Naive thymus-derived CD8-positive, alpha-beta T cell (primary cell): ENCODE measurements around the gene ATG2B. TPM values are rescaled to one million over a fixed set of nuclear protein-coding genes. Genes with fewer than 3 reads are reported as not detected.
A peak's percentile ranks its signal among the peaks of the same experiment; 100 is the strongest.

Experiments used
- ATAC-seq, 2 donors: fragments of 150-1000 bp; cut with Tn5 transposase in 1 of 2; sonication (Bioruptor Pico), chemical (Tn5 transposase) in 1 of 2; 1 replicate in 1 of 2; 2 replicates in 1 of 2; pipeline ENCODE4 v1.10.0; 2021; ENCODE audit warnings: mild to moderate bottlenecking in 2 of 2, moderate library complexity in 2 of 2
- POLR2A ChIA-PET: fragments of 350-600 bp; sonication (Branson Sonifier 250); formaldehyde crosslinking; loops from one replicate; lab custom pipeline; 2021; ENCODE audit warnings: antibody characterized with exemption; lab: Charles Lee
- DNase-seq, 10 donors: peaks; one replicate each; pipeline versions ENCODE4 v3.0.0 to v3.0.0-alpha.2; 2020 to 2022
- H3K27ac Mint-ChIP-seq, 10 donors: one replicate each; pipeline ENCODE4 v1.8.0; 2020 to 2022; ENCODE audit warnings: mild to moderate bottlenecking in 10 of 10, mixed read lengths in 10 of 10, moderate library complexity in 4 of 10, inconsistent platforms in 1 of 10
- H3K27me3 Mint-ChIP-seq, 5 donors: one replicate each; pipeline ENCODE4 v1.8.0; 2021 to 2022; ENCODE audit warnings: mixed read lengths in 5 of 5
- H3K36me3 Mint-ChIP-seq, 3 donors: one replicate each; pipeline ENCODE4 v1.8.0; 2020 to 2022; ENCODE audit warnings: mixed read lengths in 3 of 3, mild to moderate bottlenecking in 2 of 3, inconsistent platforms in 1 of 3
- H3K4me1 Mint-ChIP-seq, 4 donors: one replicate each; pipeline ENCODE4 v1.8.0; 2021 to 2022; ENCODE audit warnings: mixed read lengths in 4 of 4
- H3K4me3 Mint-ChIP-seq, 10 donors: one replicate each; pipeline ENCODE4 v1.8.0; 2020 to 2022; ENCODE audit warnings: mild to moderate bottlenecking in 10 of 10, mixed read lengths in 10 of 10, moderate library complexity in 6 of 10, inconsistent platforms in 1 of 10
- H3K9me3 Mint-ChIP-seq, 9 donors: one replicate each; pipeline ENCODE4 v1.8.0; 2020 to 2022; ENCODE audit warnings: mixed read lengths in 9 of 9, mild to moderate bottlenecking in 3 of 9, inconsistent platforms in 1 of 9, moderate library complexity in 1 of 9
- polyA plus RNA-seq, 3 donors: library from polyadenylated mRNA; unstranded; fragments of 300-500 nt; fragmentation: Illumina TruSeq; gene quantifications; one replicate each; pipeline ENCODE4 v1.2.3, GENCODE V29; 2021
- total RNA-seq, 8 experiments: library from RNA in 2 of 8; stranded (reverse) in 2 of 8; gene quantifications; one replicate each; pipeline ENCODE4 v1.2.3 and lab custom pipeline; 2021 to 2026

ATG2B gene
- total and polyA plus RNA-seq, 5 experiments from 2014 or later: 0.96 to 32.1 (median 2.0) TPM

GRCh38 chr14:96238676-96239265 is 124.4 kb downstream of the ATG2B start:
- Mint-ChIP-seq H3K4me1 (no peaks in the 10 kb centered on the region), H3K27me3 (peaks cover 0 to 11% (median 5%) of the 10 kb centered on the region in 5 donors), H3K9me3 (no peaks in the 10 kb centered on the region), H3K27ac (no peak overlapping the region), H3K36me3 (no peaks in the 10 kb centered on the region), H3K4me3 (no peak overlapping the region)
- ATAC-seq (no peak), DNase-seq (no peak)
- POLR2A ChIA-PET: no interaction called here

GRCh38 chr14:96237641-96238040 is 125.5 kb downstream of the ATG2B start:
- no peaks in the 10 kb centered on the region for H3K4me1 Mint-ChIP-seq
- H3K4me3 Mint-ChIP-seq: no peak overlapping the region
- DNase-seq: no peak
- H3K9me3 Mint-ChIP-seq: no peaks in the 10 kb centered on the region
- POLR2A ChIA-PET: no interaction called here
- peaks cover 0 to 11% (median 5%) of the 10 kb centered on the region in 5 donors for H3K27me3 Mint-ChIP-seq
- H3K36me3 Mint-ChIP-seq: no peaks in the 10 kb centered on the region
- no peak for ATAC-seq
- H3K27ac Mint-ChIP-seq: no peak overlapping the region

DNA sequence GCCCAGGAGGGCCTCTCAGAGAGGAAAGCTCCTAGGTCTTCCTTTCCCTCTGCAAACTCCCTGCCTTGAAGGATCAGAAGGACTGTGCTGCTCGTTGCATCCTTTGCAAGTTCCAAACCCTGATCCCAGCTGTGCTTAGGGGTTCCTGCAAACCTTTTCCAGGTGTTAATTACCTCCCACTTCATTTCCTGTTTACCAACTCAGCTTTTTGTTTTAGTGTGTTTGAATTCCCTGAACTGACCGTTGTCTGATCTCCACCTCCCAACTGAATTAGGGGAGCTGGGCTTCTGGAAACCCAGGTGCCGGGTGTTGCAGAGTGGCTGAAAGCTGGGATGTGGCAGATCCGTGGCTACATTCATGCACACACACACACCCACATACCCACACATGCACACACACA is 127.7 kb downstream of the ATG2B start:
- H3K36me3 Mint-ChIP-seq: no peaks in the 10 kb centered on the region
- no peak overlapping the region for H3K27ac Mint-ChIP-seq
- POLR2A ChIA-PET: no interaction called here
- H3K27me3 Mint-ChIP-seq: peaks cover 0 to 9% (median 5%) of the 10 kb centered on the region in 5 donors
- H3K9me3 Mint-ChIP-seq: no peaks in the 10 kb centered on the region
- DNase-seq: no peak
- no peak for ATAC-seq
- H3K4me1 Mint-ChIP-seq: no peaks in the 10 kb centered on the region
- H3K4me3 Mint-ChIP-seq: no peak overlapping the region

DNA sequence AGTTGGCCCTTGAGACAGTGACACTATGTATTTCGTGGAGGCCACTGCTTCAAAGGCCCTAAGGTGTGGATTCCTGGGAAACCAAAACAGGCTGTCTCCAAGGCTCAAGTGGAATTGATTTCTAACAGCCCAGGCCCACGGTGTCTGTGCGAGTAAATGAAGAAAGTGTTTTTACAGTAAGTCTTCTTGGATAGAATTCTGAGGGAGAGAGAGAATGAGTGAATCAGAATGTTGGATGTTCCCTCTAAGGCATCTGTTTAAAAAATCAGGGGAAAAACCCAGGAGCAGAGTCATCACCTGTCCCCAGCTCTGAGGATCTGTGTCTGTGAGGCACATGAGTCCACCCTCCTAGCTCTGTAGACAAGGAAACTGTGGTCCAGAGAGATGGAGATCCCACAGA is 129.5 kb downstream of the ATG2B start:
- DNase-seq (no peak), ATAC-seq (no peak)
- no peaks in the 10 kb centered on the region for H3K36me3 Mint-ChIP-seq

DNA sequence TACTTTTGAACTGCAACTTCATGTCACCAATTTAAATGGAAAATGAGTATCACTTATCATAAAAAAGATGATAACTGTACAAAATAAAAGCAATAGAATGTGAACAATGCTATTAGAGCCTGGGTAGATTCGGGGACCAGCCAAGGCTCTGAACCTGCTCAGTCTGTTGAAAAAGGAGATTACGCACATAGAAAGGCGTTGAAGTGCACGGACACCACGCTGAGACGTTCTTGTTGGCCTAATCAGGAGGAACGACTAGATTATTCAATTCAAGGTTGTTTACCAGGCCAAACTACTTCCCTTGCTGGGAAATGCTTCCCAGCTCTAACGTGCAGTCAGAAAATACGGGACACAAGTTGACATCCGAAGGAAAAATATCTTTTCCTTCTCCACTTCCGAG is 130.6 kb downstream of the ATG2B start:
- peaks cover 0 to 2% (median 0%) of the 10 kb centered on the region in 4 donors for H3K4me1 Mint-ChIP-seq
- ATAC-seq: no peak
- H3K27ac Mint-ChIP-seq: no peak overlapping the region
- POLR2A ChIA-PET: no interaction called here
- no peak for DNase-seq
- no peak overlapping the region for H3K4me3 Mint-ChIP-seq
- no peaks in the 10 kb centered on the region for H3K36me3 Mint-ChIP-seq
- H3K9me3 Mint-ChIP-seq: peaks cover 0 to 4% (median 0%) of the 10 kb centered on the region in 9 donors
- peaks cover 0 to 14% (median 4%) of the 10 kb centered on the region in 5 donors for H3K27me3 Mint-ChIP-seq

More for the DNA sequence above, 129.5 kb downstream of the ATG2B start:
- Mint-ChIP-seq H3K4me3 (no peak overlapping the region), H3K27ac (peak overlapping the region in 1 of 10 donors; percentile 29), H3K27me3 (peaks cover 0 to 7% (median 4%) of the 10 kb centered on the region in 5 donors), H3K9me3 (no peaks in the 10 kb centered on the region), H3K4me1 (no peaks in the 10 kb centered on the region)
- POLR2A ChIA-PET: no interaction called here

- Mint-ChIP-seq H3K36me3 (no peaks in the 10 kb centered on the region), H3K27ac (no peak overlapping the region), H3K4me1 (peaks cover 0 to 2% (median 0%) of the 10 kb centered on the region in 4 donors), H3K27me3 (peaks cover 0 to 15% (median 4%) of the 10 kb centered on the region in 5 donors), H3K4me3 (no peak overlapping the region), H3K9me3 (peaks cover 0 to 4% (median 0%) of the 10 kb centered on the region in 9 donors)
- POLR2A ChIA-PET: no interaction called here
- DNase-seq (no peak), ATAC-seq (no peak)
Measured at GRCh38 chr14:96231526-96232130, 131.5 kb downstream of the ATG2B start.

DNA sequence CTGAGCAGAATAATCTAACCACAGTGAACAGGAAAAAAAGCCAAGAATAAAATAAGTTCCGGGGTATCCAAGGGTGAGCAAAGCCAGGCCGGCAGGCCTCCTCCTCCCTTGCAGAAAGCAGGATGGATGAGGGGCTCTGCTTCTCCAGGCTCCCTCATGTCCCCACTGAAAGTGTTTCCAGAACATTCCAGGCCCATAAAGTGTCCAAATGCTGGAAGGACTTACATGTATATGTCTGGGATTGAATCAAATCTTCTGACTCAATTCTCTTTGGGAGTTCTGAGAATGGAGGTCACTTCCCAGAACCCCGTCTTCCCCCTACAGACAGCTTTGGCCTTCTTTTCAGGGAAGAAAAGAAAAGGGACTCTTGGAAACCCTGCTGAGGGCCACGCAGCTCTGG is 132.1 kb downstream of the ATG2B start:
- no peak for DNase-seq
- Mint-ChIP-seq H3K27ac (no peak overlapping the region), H3K9me3 (peaks cover 0 to 4% (median 0%) of the 10 kb centered on the region in 9 donors), H3K4me3 (no peak overlapping the region), H3K27me3 (peaks cover under 1 to 15% (median 2%) of the 10 kb centered on the region in 5 donors), H3K36me3 (no peaks in the 10 kb centered on the region), H3K4me1 (peaks cover 0 to 2% (median 0%) of the 10 kb centered on the region in 4 donors)
- POLR2A ChIA-PET: no interaction called here
- no peak for ATAC-seq

- ATAC-seq (no peak), DNase-seq (no peak)
- H3K27ac Mint-ChIP-seq: no peak overlapping the region
- POLR2A ChIA-PET: no interaction called here
- peaks cover 0 to 2% (median 0%) of the 10 kb centered on the region in 4 donors for H3K4me1 Mint-ChIP-seq
- H3K36me3 Mint-ChIP-seq: no peaks in the 10 kb centered on the region
- peaks cover 0 to 4% (median 0%) of the 10 kb centered on the region in 9 donors for H3K9me3 Mint-ChIP-seq
- H3K27me3 Mint-ChIP-seq: peaks cover 1 to 12% (median 11%) of the 10 kb centered on the region in 5 donors
- H3K4me3 Mint-ChIP-seq: no peak overlapping the region
Measured at GRCh38 chr14:96229315-96229714, 133.8 kb downstream of the ATG2B start.

Other genes starting within 250 kb of the ATG2B start
- not detected for gene BDKRB2, start 158.5 kb downstream of the ATG2B start, total RNA-seq
- not detected for gene BDKRB2, start 158.5 kb downstream of the ATG2B start, polyA plus RNA-seq
- not detected for gene BDKRB1, start 107.1 kb downstream of the ATG2B start, total RNA-seq
- not detected for gene BDKRB1, start 107.1 kb downstream of the ATG2B start, polyA plus RNA-seq
- gene GSKIP, start 185 bp upstream of the ATG2B start, total RNA-seq: 10 to 100 TPM; 18.1 to 20.1 TPM
- 10 to 100 TPM; 15.6 to 26.9 (median 18.8) TPM for gene GSKIP, start 185 bp upstream of the ATG2B start, polyA plus RNA-seq
- gene AK7, start 28.8 kb upstream of the ATG2B start, total RNA-seq: under 1 TPM in 1 of 2 experiments, not detected in 1; 0.21 TPM
- under 1 TPM in 1 of 3 donors, not detected in 2; 0.75 TPM for gene AK7, start 28.8 kb upstream of the ATG2B start, polyA plus RNA-seq
- 100 to 1,000 TPM; 249 to 289 TPM for gene PAPOLA, start 139.0 kb upstream of the ATG2B start, total RNA-seq
- gene PAPOLA, start 139.0 kb upstream of the ATG2B start, polyA plus RNA-seq: 10 to 100 TPM; 63.3 to 79.4 (median 71.9) TPM